Keratinocyte (primary cell): ENCODE measurements around the gene OR2T10. TPM values are rescaled to one million over a fixed set of nuclear protein-coding genes. Genes with fewer than 3 reads are reported as not detected.

Experiments
- DNase-seq: peaks from one replicate; pipeline ENCODE4 v3.0.0-alpha.2; 2011; ENCODE audit warnings: low read depth, missing footprints, low spot score
- FAIRE-seq: peaks from 2 replicates; lab custom pipeline; 2011; peaks lifted over from hg19 to GRCh38; lab: Jason Lieb, UNC
- H2AFZ ChIP-seq: 2 replicates; pipeline ENCODE4 v1.6.0; 2012; ENCODE audit warnings: low read length, control low read depth, inconsistent platforms; ENCODE audit not compliant: control insufficient read depth
- H3K27ac ChIP-seq: 2 replicates; pipeline ENCODE4 v1.5.1; 2011; ENCODE audit warnings: low read length; ENCODE audit not compliant: control insufficient read depth, insufficient read depth
- H3K27me3 ChIP-seq: 3 replicates; pipeline ENCODE4 v1.6.0; 2011; ENCODE audit warnings: low read length; ENCODE audit not compliant: control insufficient read depth, insufficient read depth; ENCODE audit errors: extremely low read depth
- H3K36me3 ChIP-seq, 2 experiments: 2 replicates in 1 of 2; 3 replicates in 1 of 2; pipeline ENCODE4 v1.5.1; 2011; ENCODE audit warnings: low read length in 2 of 2, mild to moderate bottlenecking in 1 of 2; ENCODE audit not compliant: control insufficient read depth in 2 of 2, insufficient read depth in 2 of 2; ENCODE audit errors: extremely low read depth in 1 of 2
- H3K4me1 ChIP-seq: 3 replicates; pipeline ENCODE4 v1.5.1; 2011; ENCODE audit warnings: low read length; ENCODE audit not compliant: control insufficient read depth, insufficient read depth; ENCODE audit errors: extremely low read depth
- H3K4me2 ChIP-seq: 3 replicates; pipeline ENCODE4 v1.6.0; 2011; ENCODE audit warnings: low read depth, low read length; ENCODE audit not compliant: control insufficient read depth, insufficient read depth; ENCODE audit errors: extremely low read depth
- H3K4me3 ChIP-seq, 3 experiments: fragments of 200-600 bp in 1 of 3; sonication (generic) in 1 of 3; 2 replicates in 2 of 3; 3 replicates in 1 of 3; pipeline ENCODE4 v1.5.1; 2011 to 2016; ENCODE audit warnings: low read length in 3 of 3, mild to moderate bottlenecking in 3 of 3, control low read depth in 2 of 3, inconsistent platforms in 1 of 3, low read depth in 1 of 3, mixed read lengths in 1 of 3, mixed run types in 1 of 3, moderate library complexity in 1 of 3; ENCODE audit not compliant: control insufficient read depth in 2 of 3, insufficient read depth in 2 of 3; ENCODE audit errors: extremely low read depth in 1 of 3
- H3K79me2 ChIP-seq: 2 replicates; pipeline ENCODE4 v1.6.0; 2012; ENCODE audit warnings: low read length; ENCODE audit not compliant: control insufficient read depth, insufficient read depth
- H3K9ac ChIP-seq: 3 replicates; pipeline ENCODE4 v1.6.0; 2011; ENCODE audit warnings: low read length; ENCODE audit not compliant: control insufficient read depth, insufficient read depth; ENCODE audit errors: extremely low read depth
- H3K9me1 ChIP-seq: 3 replicates; pipeline ENCODE4 v1.6.0; 2011; ENCODE audit warnings: low read length; ENCODE audit not compliant: control insufficient read depth, insufficient read depth; ENCODE audit errors: extremely low read depth
- H3K9me3 ChIP-seq: 2 replicates; pipeline ENCODE4 v1.5.1; 2012; ENCODE audit warnings: low read depth, low read length; ENCODE audit not compliant: control insufficient read depth
- H4K20me1 ChIP-seq: 3 replicates; pipeline ENCODE4 v1.6.0; 2011; ENCODE audit warnings: low read length; ENCODE audit not compliant: control insufficient read depth, insufficient read depth; ENCODE audit errors: extremely low read depth
- CTCF ChIP-seq, 3 experiments: IDR thresholded peaks in 1 of 3; conservative IDR thresholded peaks in 1 of 3; optimal IDR thresholded peaks in 1 of 3; 2 replicates in 2 of 3; 3 replicates in 1 of 3; pipeline versions ENCODE3 to v1.5.1; 2011; ENCODE audit warnings: low read length in 3 of 3, mild to moderate bottlenecking in 3 of 3, moderate library complexity in 2 of 3, control low read depth in 1 of 3, inconsistent platforms in 1 of 3; ENCODE audit not compliant: insufficient read depth in 2 of 3; ENCODE audit errors: extremely low read depth in 1 of 3
- EZH2 ChIP-seq: IDR thresholded peaks from one replicate; pipeline ENCODE4 v1.6.1; 2012; ENCODE audit warnings: inconsistent platforms, mild to moderate bottlenecking, low read length, moderate library complexity
- dilution Hi-C: fragments of 300-500 bp; cut with MboI; formaldehyde crosslinking; loops from one replicate; pipeline ENCODE4 v1.7.0; 2020; ENCODE audit warnings: low sequenced_read_pairs; ENCODE audit not compliant: extremely low pct_ligation_motif_present
- polyA plus RNA-seq, 5 experiments: library from polyadenylated mRNA; depleted of rRNA in 3 of 5; stranded (reverse) in 3 of 5; stranded (forward) in 1 of 5; unstranded in 1 of 5; fragments of >200 nt; gene quantifications; 1 replicate in 1 of 5; 2 replicates in 3 of 5; 3 replicates in 1 of 5; pipeline versions ENCODE4 v1.2.1 to v1.2.3, GENCODE V29; 2011 to 2012; ENCODE audit warnings: missing spikeins in 2 of 5, low read depth in 1 of 5, low replicate concordance in 1 of 5

OR2T10 gene
- polyA plus RNA-seq, 1 donor (not counting 4 experiments of a cell fraction or from before 2014, with no cell fraction given) = not detected

GRCh38 chr1:248599396-248599795 lies 1.9 kb upstream of the OR2T10 start:
- DNase-seq (no peak), FAIRE-seq (no peak)
- Histone ChIP-seq H3K4me1 (no peaks in the 10 kb centered on the region), H2AFZ (no peak overlapping the region), H3K27me3 (no peaks in the 10 kb centered on the region), H3K9me3 (no peaks in the 10 kb centered on the region), H3K9ac (no peak overlapping the region), H3K4me3 (no peak overlapping the region), H3K4me2 (no peak overlapping the region), H3K36me3 (no peaks in the 10 kb centered on the region), H4K20me1 (no peaks in the 10 kb centered on the region), H3K9me1 (no peaks in the 10 kb centered on the region), H3K79me2 (no peaks in the 10 kb centered on the region), H3K27ac (no peak overlapping the region)
- TF ChIP-seq CTCF (optimal IDR thresholded peaks at IDR 0.05 in 1 of 3, IDR thresholded peaks at IDR 0.05 in 1 of 3, conservative IDR thresholded peaks at IDR 0.05 in 1 of 3; ENCODE audit: extremely low read depth in 1 of 3, insufficient read depth in 2 of 3, low read length in 3 of 3) = no peak
- no peak for TF ChIP-seq EZH2
- dilution Hi-C loops = no loop called here

GRCh38 chr1:248596615-248597014 lies 885 bp downstream of the OR2T10 start:
- Histone ChIP-seq H3K4me1 (no peaks in the 10 kb centered on the region), H2AFZ (no peak overlapping the region), H3K9me1 (no peaks in the 10 kb centered on the region), H3K36me3 (no peaks in the 10 kb centered on the region), H4K20me1 (no peaks in the 10 kb centered on the region), H3K4me2 (no peak overlapping the region), H3K27me3 (no peaks in the 10 kb centered on the region), H3K4me3 (no peak overlapping the region), H3K9me3 (no peaks in the 10 kb centered on the region), H3K9ac (no peak overlapping the region), H3K79me2 (no peaks in the 10 kb centered on the region), H3K27ac (no peak overlapping the region)
- TF ChIP-seq EZH2 = no peak
- no peak for TF ChIP-seq CTCF (optimal IDR thresholded peaks at IDR 0.05 in 1 of 3, IDR thresholded peaks at IDR 0.05 in 1 of 3, conservative IDR thresholded peaks at IDR 0.05 in 1 of 3; ENCODE audit: extremely low read depth in 1 of 3, insufficient read depth in 2 of 3, low read length in 3 of 3)
- FAIRE-seq (no peak), DNase-seq (no peak)
- dilution Hi-C loops = no loop called here
